ENCODE measurements around the gene VEPH1.

- TF ChIP-seq CTCF (optimal IDR thresholded peaks at IDR 0.05 in 1 of 3, IDR thresholded peaks at IDR 0.05 in 1 of 3, conservative IDR thresholded peaks at IDR 0.05 in 1 of 3; ENCODE audit: extremely low read depth in 1 of 3, insufficient read depth in 2 of 3, low read length in 3 of 3) (no peak), EZH2 (IDR thresholded peaks at IDR 0.05; ENCODE audit: low read length) (no peak)
These were observed 111.1 kb downstream of the VEPH1 start for GRCh38 chr3:157392104-157392503.
